CD4-positive, CD25-positive, alpha-beta regulatory T cell (primary cell): Measurements from ENCODE around the gene RABGAP1L. TPM values are rescaled to one million over a fixed set of nuclear protein-coding genes. Genes with fewer than 3 reads are reported as not detected.

ENCODE experiments used
- ATAC-seq, 2 donors: fragments of 150-1000 bp; cut with Tn5 transposase; one replicate each; pipeline ENCODE4 v1.10.0; 2021; ENCODE audit warnings: low read depth in 2 of 2, moderate number of reproducible peaks in 2 of 2, moderate library complexity in 1 of 2
- DNase-seq, 3 donors: peaks; one replicate each; pipeline versions ENCODE4 v3.0.0 to v3.0.0-alpha.2; 2012 to 2022; ENCODE audit warnings: mixed read lengths in 1 of 3
- H3K27ac ChIP-seq: one replicate; pipeline ENCODE4 v1.7.0; 2013; ENCODE audit warnings: mild to moderate bottlenecking, low read length; ENCODE audit not compliant: insufficient read depth, poor library complexity, severe bottlenecking
- H3K27me3 ChIP-seq: one replicate; pipeline ENCODE4 v1.7.0; 2013; ENCODE audit warnings: low read length; ENCODE audit not compliant: control insufficient read depth, insufficient read depth
- H3K36me3 ChIP-seq: one replicate; pipeline ENCODE4 v1.7.0; 2013; ENCODE audit warnings: mild to moderate bottlenecking, low read length, moderate library complexity; ENCODE audit not compliant: control insufficient read depth, insufficient read depth
- H3K4me1 ChIP-seq: 2 replicates; pipeline ENCODE4 v1.7.0; 2013; ENCODE audit warnings: mild to moderate bottlenecking, low read length; ENCODE audit not compliant: insufficient read depth, control insufficient read depth, poor library complexity, severe bottlenecking
- H3K4me3 ChIP-seq: one replicate; pipeline ENCODE4 v1.7.0; 2013; ENCODE audit warnings: low read depth, mild to moderate bottlenecking, low read length, moderate library complexity
- H3K9me3 ChIP-seq, 2 experiments: 1 replicate in 1 of 2; 2 replicates in 1 of 2; pipeline ENCODE4 v1.7.0; 2013; ENCODE audit warnings: low read length in 2 of 2, mild to moderate bottlenecking in 1 of 2, moderate library complexity in 1 of 2; ENCODE audit not compliant: control insufficient read depth in 2 of 2
- H3K27ac Mint-ChIP-seq, 3 donors: one replicate each; pipeline ENCODE4 v1.8.0; 2020 to 2022; ENCODE audit warnings: mild to moderate bottlenecking in 3 of 3, mixed read lengths in 3 of 3, moderate library complexity in 2 of 3
- H3K27me3 Mint-ChIP-seq: one replicate; pipeline ENCODE4 v1.8.0; 2022; ENCODE audit warnings: mild to moderate bottlenecking, mixed read lengths
- H3K36me3 Mint-ChIP-seq: one replicate; pipeline ENCODE4 v1.8.0; 2020; ENCODE audit warnings: mixed read lengths
- H3K4me1 Mint-ChIP-seq, 4 donors: one replicate each; pipeline ENCODE4 v1.8.0; 2020 to 2022; ENCODE audit warnings: mixed read lengths in 4 of 4, mild to moderate bottlenecking in 1 of 4
- H3K4me3 Mint-ChIP-seq, 4 donors: one replicate each; pipeline ENCODE4 v1.8.0; 2020 to 2022; ENCODE audit warnings: mild to moderate bottlenecking in 4 of 4, mixed read lengths in 4 of 4, moderate library complexity in 3 of 4
- H3K9me3 Mint-ChIP-seq, 7 donors: one replicate each; pipeline ENCODE4 v1.8.0; 2020 to 2022; ENCODE audit warnings: mixed read lengths in 7 of 7, mild to moderate bottlenecking in 3 of 7, moderate library complexity in 2 of 7
- polyA plus RNA-seq, 4 donors: library from polyadenylated mRNA; unstranded; fragments of 300-500 nt; fragmentation: Illumina TruSeq; gene quantifications; one replicate each; pipeline ENCODE4 v1.2.3, GENCODE V29; 2021
- total RNA-seq: library from RNA; stranded (reverse); gene quantifications from one replicate; pipeline ENCODE4 v1.2.3, GENCODE V29; 2022

Gene RABGAP1L
- total and polyA plus RNA-seq, 5 donors from 2014 or later: 69.7 to 118 (median 84.9) TPM

GRCh38 chr1:174189428-174190062 lies 30.2 kb downstream of the RABGAP1L start:
- DNase-seq (no peak), ATAC-seq (no peak)
- H3K4me3 Mint-ChIP-seq: no peak overlapping the region
- peak overlapping the region in 2 of 3 donors; percentile 15 to 66 for H3K27ac Mint-ChIP-seq
- H3K9me3 ChIP-seq: no peaks in the 10 kb centered on the region
- peaks cover 32 to 60% (median 35%) of the 10 kb centered on the region in 4 donors for H3K4me1 Mint-ChIP-seq
- H3K27me3 Mint-ChIP-seq: no peaks in the 10 kb centered on the region
- no peaks in the 10 kb centered on the region for H3K36me3 Mint-ChIP-seq
- no peak overlapping the region for H3K4me3 ChIP-seq
- H3K27ac ChIP-seq: no peak overlapping the region
- H3K36me3 ChIP-seq: no peaks in the 10 kb centered on the region
- H3K9me3 Mint-ChIP-seq: peaks cover 0 to 8% (median 0%) of the 10 kb centered on the region in 7 donors
- H3K27me3 ChIP-seq: no peaks in the 10 kb centered on the region
- peaks cover 7% of the 10 kb centered on the region for H3K4me1 ChIP-seq

DNA sequence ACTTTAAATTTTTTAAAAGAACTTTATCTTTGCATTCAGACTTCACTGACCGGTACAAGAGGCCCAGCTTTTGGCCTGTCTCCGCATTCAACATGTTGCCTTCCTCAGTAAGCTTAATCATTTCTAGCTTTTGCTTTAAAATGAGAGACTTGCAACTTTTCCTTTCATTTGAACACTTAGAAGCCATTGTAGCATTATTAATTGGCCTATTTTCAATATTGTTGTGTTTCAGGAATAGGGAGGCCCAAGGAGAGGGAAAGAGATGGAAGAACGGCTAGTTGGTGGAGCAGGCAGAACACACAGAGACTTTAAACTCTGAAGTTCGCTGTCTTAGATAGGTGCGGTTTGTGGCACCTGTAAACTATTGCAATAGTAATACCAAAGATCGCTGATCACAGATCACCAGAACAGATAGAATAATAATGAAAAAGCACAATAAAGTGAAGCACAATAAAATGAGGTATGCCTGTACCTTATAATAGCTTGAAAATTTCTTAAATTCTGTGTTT lies 31.4 kb downstream of the RABGAP1L start:
- Histone ChIP-seq H3K36me3 (no peaks in the 10 kb centered on the region), H3K4me3 (peak overlapping the region; percentile 2), H3K27me3 (no peaks in the 10 kb centered on the region), H3K27ac (no peak overlapping the region), H3K9me3 (no peaks in the 10 kb centered on the region), H3K4me1 (peaks cover 7% of the 10 kb centered on the region)
- Mint-ChIP-seq H3K36me3 (no peaks in the 10 kb centered on the region), H3K27ac (peak overlapping the region in 1 of 3 donors; percentile 15), H3K4me3 (no peak overlapping the region), H3K4me1 (peaks cover 33 to 68% (median 43%) of the 10 kb centered on the region in 4 donors), H3K27me3 (no peaks in the 10 kb centered on the region), H3K9me3 (peaks cover 0 to 8% (median 0%) of the 10 kb centered on the region in 7 donors)
- DNase-seq (no peak), ATAC-seq (no peak)

DNA sequence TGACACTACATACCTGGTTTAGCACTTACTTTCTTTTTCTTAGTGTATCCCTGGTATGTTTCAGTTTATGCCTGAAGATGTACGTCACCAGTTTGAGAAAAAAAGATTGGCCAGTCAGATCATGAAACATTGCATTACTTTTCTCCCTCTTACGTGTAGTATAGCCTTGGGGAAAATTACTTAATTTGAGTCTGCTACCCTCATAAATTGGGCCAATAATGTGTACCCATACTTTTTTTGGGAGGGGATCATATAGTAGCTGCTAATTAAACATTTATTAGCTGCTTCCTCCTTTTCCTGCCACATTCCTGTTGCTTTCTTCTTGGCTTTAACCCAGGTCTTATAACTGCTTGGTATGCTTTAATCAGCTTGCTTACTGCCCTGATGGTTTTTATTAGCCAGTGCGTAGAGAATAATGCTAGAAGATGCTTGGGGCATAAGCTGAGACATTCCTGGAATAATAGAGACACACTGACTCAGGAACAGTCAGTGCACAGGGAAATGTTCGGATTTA lies 32.1 kb downstream of the RABGAP1L start:
- H3K4me3 ChIP-seq: no peak overlapping the region
- H3K27ac ChIP-seq: no peak overlapping the region
- no peak for ATAC-seq
- Mint-ChIP-seq H3K9me3 (peaks cover 0 to 8% (median 0%) of the 10 kb centered on the region in 7 donors), H3K27me3 (no peaks in the 10 kb centered on the region), H3K4me1 (peaks cover 32 to 64% (median 44%) of the 10 kb centered on the region in 4 donors), H3K27ac (peak overlapping the region in 1 of 3 donors; percentile 43), H3K4me3 (no peak overlapping the region), H3K36me3 (no peaks in the 10 kb centered on the region)
- H3K9me3 ChIP-seq: no peaks in the 10 kb centered on the region
- DNase-seq: no peak
- peaks cover 7% of the 10 kb centered on the region for H3K4me1 ChIP-seq
- no peaks in the 10 kb centered on the region for H3K36me3 ChIP-seq
- H3K27me3 ChIP-seq: no peaks in the 10 kb centered on the region

- H3K36me3 Mint-ChIP-seq: peaks cover 1% of the 10 kb centered on the region
- no peak overlapping the region for H3K27ac Mint-ChIP-seq
- H3K36me3 ChIP-seq: no peaks in the 10 kb centered on the region
- no peak for DNase-seq
- H3K9me3 ChIP-seq: no peaks in the 10 kb centered on the region
- ATAC-seq: no peak
- no peak overlapping the region for H3K27ac ChIP-seq
- H3K4me1 ChIP-seq: peaks cover 7% of the 10 kb centered on the region
- no peak overlapping the region for H3K4me3 ChIP-seq
- H3K27me3 ChIP-seq: no peaks in the 10 kb centered on the region
- no peaks in the 10 kb centered on the region for H3K27me3 Mint-ChIP-seq
- no peaks in the 10 kb centered on the region for H3K9me3 Mint-ChIP-seq
- H3K4me3 Mint-ChIP-seq: no peak overlapping the region
- peaks cover 36 to 60% (median 48%) of the 10 kb centered on the region in 4 donors for H3K4me1 Mint-ChIP-seq
Observed at GRCh38 chr1:174194461-174194860, 35.1 kb downstream of the RABGAP1L start.

DNA sequence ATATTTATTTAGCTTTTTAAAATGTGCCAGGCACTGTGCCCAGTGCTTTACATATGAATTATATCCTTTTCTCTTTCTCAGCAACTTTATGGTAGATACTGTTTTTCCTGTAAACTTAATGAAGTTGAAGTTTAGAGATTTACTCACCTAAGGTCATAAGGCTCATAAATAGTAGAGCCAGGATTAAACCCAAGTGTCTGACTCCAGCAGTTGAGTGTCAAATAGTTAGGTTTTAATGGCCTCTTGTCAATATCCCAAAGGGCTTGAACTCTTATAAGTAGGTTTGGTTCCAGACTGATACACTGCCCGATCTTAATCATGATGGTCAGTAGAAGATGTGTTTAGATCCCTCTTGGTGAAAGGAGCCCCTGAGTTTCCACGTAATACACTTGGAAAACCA lies 37.8 kb downstream of the RABGAP1L start:
- DNase-seq (no peak), ATAC-seq (no peak)
- H3K4me1 ChIP-seq: no peaks in the 10 kb centered on the region
- Mint-ChIP-seq H3K4me3 (no peak overlapping the region), H3K4me1 (peaks cover 24 to 51% (median 42%) of the 10 kb centered on the region in 4 donors), H3K36me3 (peaks cover 8% of the 10 kb centered on the region), H3K27ac (no peak overlapping the region), H3K9me3 (peaks cover 0 to 1% (median 0%) of the 10 kb centered on the region in 7 donors), H3K27me3 (no peaks in the 10 kb centered on the region)
- no peaks in the 10 kb centered on the region for H3K9me3 ChIP-seq
- H3K27ac ChIP-seq: no peak overlapping the region
- no peaks in the 10 kb centered on the region for H3K27me3 ChIP-seq
- H3K36me3 ChIP-seq: no peaks in the 10 kb centered on the region
- H3K4me3 ChIP-seq: no peak overlapping the region

GRCh38 chr1:174197547-174197946 lies 38.2 kb downstream of the RABGAP1L start:
- DNase-seq: no peak
- Mint-ChIP-seq H3K36me3 (peaks cover 8% of the 10 kb centered on the region), H3K9me3 (peaks cover 0 to 1% (median 0%) of the 10 kb centered on the region in 7 donors), H3K27me3 (no peaks in the 10 kb centered on the region), H3K4me3 (no peak overlapping the region), H3K27ac (peak overlapping the region in 1 of 3 donors; percentile 63), H3K4me1 (peaks cover 23 to 49% (median 42%) of the 10 kb centered on the region in 4 donors)
- H3K27me3 ChIP-seq: no peaks in the 10 kb centered on the region
- no peaks in the 10 kb centered on the region for H3K36me3 ChIP-seq
- no peaks in the 10 kb centered on the region for H3K4me1 ChIP-seq
- H3K27ac ChIP-seq: no peak overlapping the region
- no peaks in the 10 kb centered on the region for H3K9me3 ChIP-seq
- no peak overlapping the region for H3K4me3 ChIP-seq
- no peak for ATAC-seq

DNA sequence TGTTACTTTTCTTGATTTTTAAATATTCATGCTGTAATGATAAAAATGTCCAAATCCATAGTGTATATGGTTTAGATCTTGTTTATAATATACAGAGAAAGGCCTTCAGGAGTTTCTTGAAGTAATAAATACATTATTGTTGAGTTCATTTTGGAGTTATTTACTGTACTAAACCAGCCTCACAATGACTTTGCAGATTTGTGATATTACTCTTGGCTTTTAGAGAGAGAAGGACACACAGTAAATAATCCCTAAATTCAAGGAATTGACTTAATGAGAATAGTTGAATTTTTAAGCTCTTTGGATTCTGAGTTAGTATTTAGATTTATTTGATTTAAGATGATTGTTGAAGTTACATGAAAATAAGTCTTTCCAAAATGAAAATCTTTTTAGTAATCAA lies 38.9 kb downstream of the RABGAP1L start:
- Mint-ChIP-seq H3K36me3 (peaks cover 12% of the 10 kb centered on the region), H3K4me3 (no peak overlapping the region), H3K9me3 (peaks cover 0 to 4% (median 0%) of the 10 kb centered on the region in 7 donors), H3K27me3 (no peaks in the 10 kb centered on the region), H3K4me1 (peaks cover 25 to 47% (median 42%) of the 10 kb centered on the region in 4 donors), H3K27ac (no peak overlapping the region)
- Histone ChIP-seq H3K36me3 (no peaks in the 10 kb centered on the region), H3K9me3 (no peaks in the 10 kb centered on the region), H3K4me3 (no peak overlapping the region), H3K4me1 (no peaks in the 10 kb centered on the region), H3K27me3 (no peaks in the 10 kb centered on the region), H3K27ac (no peak overlapping the region)
- no peak for ATAC-seq
- DNase-seq: no peak
